Measurements from ENCODE around the gene COL4A1. TPM values are rescaled to one million over a fixed set of nuclear protein-coding genes. Genes with fewer than 3 reads are reported as not detected.
A peak's percentile ranks its signal among the peaks of the same experiment; 100 is the strongest.

Gene COL4A1
- total RNA-seq, 2 donors from 2014 or later: 80.4 to 253 TPM

DNA sequence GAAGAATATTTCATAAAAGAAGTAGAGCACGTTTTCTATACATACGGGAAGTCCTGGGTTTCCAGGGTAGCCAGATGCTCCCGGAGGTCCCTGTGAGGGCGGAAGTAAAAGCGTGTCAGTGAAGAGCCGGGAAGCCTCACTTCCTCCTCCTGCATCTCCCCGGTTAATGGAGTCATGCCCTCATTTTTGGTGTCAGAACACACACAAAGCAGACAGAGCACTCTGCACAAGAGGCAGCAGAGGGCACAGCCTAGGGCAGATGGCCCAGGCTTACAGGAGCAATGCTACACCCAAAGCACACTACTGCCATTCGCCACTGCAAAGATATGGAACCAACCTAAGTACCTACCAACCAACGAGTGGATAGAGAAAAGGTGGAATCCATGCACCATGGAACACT lies 94.4 kb downstream of the COL4A1 start:
- 75 to 79% methylated on average over 9 of the region's 9 CpGs for WGBS, 2 donors
- intact Hi-C loops (cut with DNase I): no loop called here
- no peak for DNase-seq
- no peak overlapping the region for H3K27ac ChIP-seq
- H3K4me3 ChIP-seq: no peak overlapping the region
- H3K27me3 ChIP-seq: no peaks in the 10 kb centered on the region
- ATAC-seq: no peak
- no peaks in the 10 kb centered on the region for H3K9me3 ChIP-seq
- TF ChIP-seq, protein P1, sequence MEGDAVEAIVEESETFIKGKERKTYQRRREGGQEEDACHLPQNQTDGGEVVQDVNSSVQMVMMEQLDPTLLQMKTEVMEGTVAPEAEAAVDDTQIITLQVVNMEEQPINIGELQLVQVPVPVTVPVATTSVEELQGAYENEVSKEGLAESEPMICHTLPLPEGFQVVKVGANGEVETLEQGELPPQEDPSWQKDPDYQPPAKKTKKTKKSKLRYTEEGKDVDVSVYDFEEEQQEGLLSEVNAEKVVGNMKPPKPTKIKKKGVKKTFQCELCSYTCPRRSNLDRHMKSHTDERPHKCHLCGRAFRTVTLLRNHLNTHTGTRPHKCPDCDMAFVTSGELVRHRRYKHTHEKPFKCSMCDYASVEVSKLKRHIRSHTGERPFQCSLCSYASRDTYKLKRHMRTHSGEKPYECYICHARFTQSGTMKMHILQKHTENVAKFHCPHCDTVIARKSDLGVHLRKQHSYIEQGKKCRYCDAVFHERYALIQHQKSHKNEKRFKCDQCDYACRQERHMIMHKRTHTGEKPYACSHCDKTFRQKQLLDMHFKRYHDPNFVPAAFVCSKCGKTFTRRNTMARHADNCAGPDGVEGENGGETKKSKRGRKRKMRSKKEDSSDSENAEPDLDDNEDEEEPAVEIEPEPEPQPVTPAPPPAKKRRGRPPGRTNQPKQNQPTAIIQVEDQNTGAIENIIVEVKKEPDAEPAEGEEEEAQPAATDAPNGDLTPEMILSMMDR (IDR thresholded peaks at IDR 0.05): no peak
- no peak for TF ChIP-seq POLR2A (IDR thresholded peaks at IDR 0.05)
- H3K36me3 ChIP-seq (replicated peaks in 1 of 2; ENCODE audit: insufficient read depth in 1 of 2, low read depth in 2 of 2): no peaks in the 10 kb centered on the region
- no peaks in the 10 kb centered on the region for H3K4me1 ChIP-seq

DNA sequence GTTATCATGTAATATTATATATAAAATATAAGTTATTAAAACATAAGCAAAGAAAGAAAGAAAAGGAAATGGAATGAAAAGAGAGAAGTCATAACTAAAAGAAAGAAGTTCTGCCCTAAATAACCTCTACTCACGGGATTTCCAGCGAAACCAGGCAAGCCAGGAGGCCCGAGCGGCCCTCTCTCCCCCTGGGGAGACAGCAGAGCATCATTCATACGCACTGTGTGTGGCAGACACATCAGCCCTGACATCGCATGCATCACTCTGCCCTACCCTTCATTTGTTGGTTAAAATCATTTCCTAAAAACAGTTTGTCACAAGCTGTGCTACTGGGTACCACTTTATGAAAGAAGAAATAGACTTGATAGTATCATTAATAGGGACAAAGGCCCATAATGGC lies 95.2 kb downstream of the COL4A1 start:
- H3K4me1 ChIP-seq: no peaks in the 10 kb centered on the region
- H3K36me3 ChIP-seq (replicated peaks in 1 of 2; ENCODE audit: insufficient read depth in 1 of 2, low read depth in 2 of 2): no peaks in the 10 kb centered on the region
- 82 to 85% methylated on average over 6 of the region's 6 CpGs for WGBS, 2 donors
- no peak overlapping the region for H3K27ac ChIP-seq
- no peaks in the 10 kb centered on the region for H3K27me3 ChIP-seq
- intact Hi-C loops (cut with DNase I): no loop called here
- ATAC-seq (no peak), DNase-seq (no peak)
- no peaks in the 10 kb centered on the region for H3K9me3 ChIP-seq
- no peak for TF ChIP-seq POLR2A (IDR thresholded peaks at IDR 0.05)
- TF ChIP-seq, protein P1 (IDR thresholded peaks at IDR 0.05): no peak
- no peak overlapping the region for H3K4me3 ChIP-seq

DNA sequence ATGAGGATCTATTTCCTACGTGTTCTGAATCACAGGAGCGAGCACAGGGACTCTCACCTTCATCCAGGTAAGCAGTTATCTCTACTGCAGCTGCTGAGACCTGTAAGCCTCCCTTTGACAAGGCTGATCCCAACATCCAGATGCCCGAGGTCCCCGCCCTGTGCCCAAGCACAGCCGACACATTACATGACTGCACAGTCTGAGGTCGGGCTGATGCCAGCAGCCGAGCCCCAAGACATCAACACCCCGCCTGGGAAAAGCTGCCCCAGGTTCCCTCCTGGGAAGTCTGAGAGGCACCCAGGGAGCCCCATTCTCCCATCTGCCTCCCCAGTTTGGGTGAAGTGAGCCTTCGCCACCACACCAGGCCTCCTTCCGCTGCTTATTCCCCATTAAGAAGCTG lies 95.9 kb downstream of the COL4A1 start:
- DNase-seq (no peak), ATAC-seq (no peak)
- H3K36me3 ChIP-seq (replicated peaks in 1 of 2; ENCODE audit: insufficient read depth in 1 of 2, low read depth in 2 of 2): no peaks in the 10 kb centered on the region

DNA sequence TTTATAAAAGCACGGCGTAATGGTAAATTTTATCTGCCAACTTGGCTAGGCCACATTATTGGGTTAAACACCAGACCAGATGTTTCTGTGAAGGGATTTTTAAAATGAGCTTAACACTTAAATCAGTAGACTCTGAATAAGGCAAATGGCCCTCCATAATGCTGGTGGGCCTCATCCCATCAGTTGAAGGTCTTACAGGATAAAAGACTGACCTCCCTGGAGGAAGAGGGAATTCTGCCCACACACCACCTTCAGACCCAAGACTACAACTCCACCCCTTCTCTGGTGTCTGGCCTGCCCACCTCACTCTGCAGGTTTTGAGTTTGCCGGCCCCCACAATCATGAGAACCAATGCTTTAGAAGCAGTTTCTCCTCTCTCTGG lies 96.4 kb downstream of the COL4A1 start:
- WGBS, 2 donors: 87 to 95% methylated on average over 3 of the region's 3 CpGs
- no peak overlapping the region for H3K4me3 ChIP-seq
- no peaks in the 10 kb centered on the region for H3K9me3 ChIP-seq
- no peak overlapping the region for H3K27ac ChIP-seq
- intact Hi-C loops (cut with DNase I): no loop called here
- H3K4me1 ChIP-seq: no peaks in the 10 kb centered on the region
- no peak for DNase-seq
- ATAC-seq: no peak
- no peaks in the 10 kb centered on the region for H3K36me3 ChIP-seq (replicated peaks in 1 of 2; ENCODE audit: insufficient read depth in 1 of 2, low read depth in 2 of 2)
- TF ChIP-seq POLR2A (IDR thresholded peaks at IDR 0.05): no peak
- TF ChIP-seq, protein P1 (IDR thresholded peaks at IDR 0.05): no peak
- H3K27me3 ChIP-seq: no peaks in the 10 kb centered on the region

More for the DNA sequence above, 95.9 kb downstream of the COL4A1 start:
- 79 to 82% methylated on average over 10 of the region's 10 CpGs for WGBS, 2 donors
- TF ChIP-seq POLR2A (IDR thresholded peaks at IDR 0.05): no peak
- TF ChIP-seq, protein P1 (IDR thresholded peaks at IDR 0.05): no peak
- intact Hi-C loops (cut with DNase I): no loop called here
- H3K9me3 ChIP-seq: no peaks in the 10 kb centered on the region
- no peak overlapping the region for H3K27ac ChIP-seq
- H3K4me3 ChIP-seq: no peak overlapping the region
- H3K27me3 ChIP-seq: no peaks in the 10 kb centered on the region
- H3K4me1 ChIP-seq: no peaks in the 10 kb centered on the region

DNA sequence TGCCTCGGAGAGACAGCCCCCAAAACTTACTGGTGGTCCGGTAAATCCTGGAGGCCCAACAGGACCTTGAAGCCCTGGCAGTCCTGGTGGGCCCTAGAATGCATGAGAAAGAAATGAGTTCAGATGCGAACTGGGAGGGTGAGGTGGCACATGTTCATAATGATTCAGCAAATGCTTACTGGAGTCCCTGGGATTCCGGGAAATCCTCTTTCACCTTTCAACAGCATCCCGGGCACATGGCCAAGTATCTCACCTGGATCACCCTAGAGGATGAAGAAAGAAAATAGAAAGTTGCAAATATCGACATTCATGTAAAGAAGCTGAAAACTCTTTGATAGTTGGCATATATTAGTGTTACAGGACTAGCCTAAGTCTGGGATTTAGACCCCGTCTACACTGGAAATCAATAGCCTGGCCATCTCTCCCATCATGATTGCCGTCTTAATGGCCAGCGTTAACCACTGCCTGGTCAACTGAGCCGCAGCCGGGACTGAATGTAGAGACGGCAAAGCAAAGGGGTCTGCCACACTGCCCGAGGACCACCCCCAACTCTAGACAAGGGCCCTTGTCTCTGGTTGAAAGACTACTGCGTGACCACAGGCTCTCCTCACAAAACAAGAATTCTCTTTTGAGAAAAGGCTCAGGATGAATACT lies 96.9 kb downstream of the COL4A1 start:
- H3K27ac ChIP-seq: no peak overlapping the region
- H3K27me3 ChIP-seq: no peaks in the 10 kb centered on the region
- H3K4me3 ChIP-seq: no peak overlapping the region
- TF ChIP-seq, protein P1 (IDR thresholded peaks at IDR 0.05): no peak
- no peak for TF ChIP-seq POLR2A (IDR thresholded peaks at IDR 0.05)
- peak in 1 of 4 donors; percentile 16 for DNase-seq
- no peak for ATAC-seq
- H3K4me1 ChIP-seq: no peaks in the 10 kb centered on the region
- no peaks in the 10 kb centered on the region for H3K9me3 ChIP-seq
- H3K36me3 ChIP-seq (replicated peaks in 1 of 2; ENCODE audit: insufficient read depth in 1 of 2, low read depth in 2 of 2): no peaks in the 10 kb centered on the region
- intact Hi-C loops (cut with DNase I): no loop called here
- WGBS, 2 donors: 74 to 85% methylated on average over 14 of the region's 14 CpGs
